ENCODE measurements around the gene TMEM72.

Gene TMEM72

GRCh38 chr10:44889834-44890233 is 21.3 kb upstream of the TMEM72 start:
- DNase-seq (ENCODE audit: low read depth in 1 of 2, low spot score in 1 of 2) = no peak

GRCh38 chr10:44890696-44891563 is 20.2 kb upstream of the TMEM72 start:
- DNase-seq (ENCODE audit: low read depth in 1 of 2, low spot score in 1 of 2) = no peak

- no peak for DNase-seq (ENCODE audit: low read depth in 1 of 2, low spot score in 1 of 2)
These were observed 19.4 kb upstream of the TMEM72 start for GRCh38 chr10:44891721-44892120.

GRCh38 chr10:44893604-44894468 is 17.3 kb upstream of the TMEM72 start:
- DNase-seq (ENCODE audit: low read depth in 1 of 2, low spot score in 1 of 2) = no peak

- DNase-seq (ENCODE audit: low read depth in 1 of 2, low spot score in 1 of 2) = no peak
These were observed 16.4 kb upstream of the TMEM72 start for GRCh38 chr10:44894691-44895090.

GRCh38 chr10:44895280-44895679 is 15.9 kb upstream of the TMEM72 start:
- DNase-seq (ENCODE audit: low read depth in 1 of 2, low spot score in 1 of 2) = no peak

- no peak for DNase-seq (ENCODE audit: low read depth in 1 of 2, low spot score in 1 of 2)
These were observed 14.1 kb upstream of the TMEM72 start for GRCh38 chr10:44897049-44897448.

GRCh38 chr10:44898665-44899064 is 12.5 kb upstream of the TMEM72 start:
- no peak for DNase-seq (ENCODE audit: low read depth in 1 of 2, low spot score in 1 of 2)

GRCh38 chr10:44899450-44900080 is 11.6 kb upstream of the TMEM72 start:
- no peak for DNase-seq (ENCODE audit: low read depth in 1 of 2, low spot score in 1 of 2)

- no peak for DNase-seq (ENCODE audit: low read depth in 1 of 2, low spot score in 1 of 2)
These were observed 8.1 kb upstream of the TMEM72 start for GRCh38 chr10:44902941-44903545.

GRCh38 chr10:44906486-44906885 is 4.7 kb upstream of the TMEM72 start:
- no peak for DNase-seq (ENCODE audit: low read depth in 1 of 2, low spot score in 1 of 2)

GRCh38 chr10:44907556-44907955 is 3.6 kb upstream of the TMEM72 start:
- no peak for DNase-seq (ENCODE audit: low read depth in 1 of 2, low spot score in 1 of 2)

GRCh38 chr10:44908066-44908749 is 2.9 kb upstream of the TMEM72 start:
- DNase-seq (ENCODE audit: low read depth in 1 of 2, low spot score in 1 of 2) = no peak

GRCh38 chr10:44908936-44909630 is 2.1 kb upstream of the TMEM72 start:
- no peak for DNase-seq (ENCODE audit: low read depth in 1 of 2, low spot score in 1 of 2)

GRCh38 chr10:44909910-44910309 is 1.2 kb upstream of the TMEM72 start:
- DNase-seq (ENCODE audit: low read depth in 1 of 2, low spot score in 1 of 2) = no peak

- DNase-seq (ENCODE audit: low read depth in 1 of 2, low spot score in 1 of 2) = no peak
These were observed 535 bp upstream of the TMEM72 start for GRCh38 chr10:44910602-44911001.

- no peak for DNase-seq (ENCODE audit: low read depth in 1 of 2, low spot score in 1 of 2)
These were observed 814 bp downstream of the TMEM72 start for GRCh38 chr10:44911951-44912350.

GRCh38 chr10:44913350-44914081 is 2.4 kb downstream of the TMEM72 start:
- no peak for DNase-seq (ENCODE audit: low read depth in 1 of 2, low spot score in 1 of 2)

- no peak for DNase-seq (ENCODE audit: low read depth in 1 of 2, low spot score in 1 of 2)
These were observed 3.8 kb downstream of the TMEM72 start for GRCh38 chr10:44914891-44915290.
